ENCODE results near the gene MRI1.

DNA sequence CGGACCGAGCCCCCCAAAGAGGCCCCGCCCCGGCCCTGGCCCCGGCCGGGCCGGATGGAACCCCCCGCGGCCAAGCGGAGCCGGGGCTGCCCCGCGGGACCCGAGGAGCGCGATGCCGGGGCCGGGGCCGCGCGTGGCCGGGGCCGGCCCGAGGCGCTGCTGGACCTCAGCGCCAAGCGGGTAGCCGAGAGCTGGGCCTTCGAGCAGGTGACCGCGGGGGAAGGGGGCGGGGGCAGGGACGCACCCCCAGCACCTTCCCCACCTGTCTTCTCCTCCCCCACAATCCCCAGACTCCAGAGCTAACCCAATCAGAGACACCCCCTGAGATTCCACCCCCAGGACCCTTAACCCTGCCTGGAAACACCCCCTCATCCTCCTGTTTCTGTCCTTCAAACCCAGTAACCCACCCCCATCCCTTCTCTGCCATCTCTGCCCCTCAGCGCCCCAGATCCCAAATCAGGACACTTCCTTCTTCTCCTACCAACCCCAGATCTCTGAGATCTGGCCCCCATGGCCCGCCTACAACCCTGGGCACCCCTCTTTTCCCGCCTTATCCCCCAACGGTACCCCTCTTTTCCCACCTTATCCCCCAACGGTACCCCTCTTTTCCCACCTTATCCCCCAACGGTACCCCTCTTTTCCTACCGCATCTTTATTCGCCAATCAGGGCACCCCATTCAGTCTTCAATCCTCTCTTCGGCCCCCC is 31.4 kb downstream of the MRI1 start:
- TF ChIP-seq CTCF (IDR thresholded peaks at IDR 0.05): no peak
- no peak for TF ChIP-seq POLR2A (IDR thresholded peaks at IDR 0.05)

Measured in thyroid gland (tissue), 4 donors.